Caco-2 (cell line): Measurements from ENCODE around the gene PKIG. TPM values are rescaled to one million over a fixed set of nuclear protein-coding genes. Genes with fewer than 3 reads are reported as not detected.

Experiments
- BruUV-seq: library from RNA; stranded (reverse); fragments of 400-500 nt; replicated peaks from 2 replicates; lab custom pipeline; 2021; lab: Mats Ljungman, UMichigan
- CTCF ChIA-PET: fragments of 300-600 bp; sonication (Branson Sonifier 250); formaldehyde crosslinking; loops from one replicate; lab custom pipeline; 2022; ENCODE audit warnings: antibody characterized with exemption; lab: Charles Lee
- POLR2A ChIA-PET: fragments of 300-600 bp; sonication (Branson Sonifier 250); formaldehyde crosslinking; loops from one replicate; lab custom pipeline; 2022; ENCODE audit warnings: antibody characterized with exemption; lab: Charles Lee
- DNase-seq, 2 experiments: peaks; one replicate each; pipeline versions ENCODE4 v3.0.0 to v3.0.0-alpha.2; 2020 to 2022
- H3K27me3 ChIP-seq: replicated peaks from 2 replicates; pipeline ENCODE4 v1.6.0; 2011; ENCODE audit warnings: low read length; ENCODE audit not compliant: control insufficient read depth, insufficient read depth
- H3K36me3 ChIP-seq: 2 replicates; pipeline ENCODE4 v1.5.1; 2011; ENCODE audit warnings: low read length; ENCODE audit not compliant: control insufficient read depth, insufficient read depth
- H3K4me1 ChIP-seq: fragments of 250-450 bp; sonication (Bioruptor Pico); 2 replicates; pipeline ENCODE4 v1.5.1; 2020; ENCODE audit warnings: mild to moderate bottlenecking
- H3K4me3 ChIP-seq: 2 replicates; pipeline ENCODE4 v1.5.1; 2011; ENCODE audit warnings: low read depth, mild to moderate bottlenecking, control low read depth, low read length
- H3K9me3 ChIP-seq: fragments of 250-450 bp; sonication (Bioruptor Pico); 2 replicates; pipeline ENCODE4 v1.5.1; 2020; ENCODE audit warnings: mild to moderate bottlenecking, moderate library complexity
- H3K27ac Mint-ChIP-seq: one replicate; pipeline ENCODE4 v1.8.0; 2022; ENCODE audit warnings: mixed read lengths; ENCODE audit not compliant: unreplicated experiment
- H3K27me3 Mint-ChIP-seq: one replicate; pipeline ENCODE4 v1.8.0; 2022; ENCODE audit warnings: mixed read lengths; ENCODE audit not compliant: insufficient read depth, unreplicated experiment
- H3K36me3 Mint-ChIP-seq: one replicate; pipeline ENCODE4 v1.8.0; 2022; ENCODE audit warnings: mild to moderate bottlenecking, mixed read lengths; ENCODE audit not compliant: insufficient read depth, unreplicated experiment
- H3K4me1 Mint-ChIP-seq: one replicate; pipeline ENCODE4 v1.8.0; 2022; ENCODE audit warnings: low read depth, mixed read lengths; ENCODE audit not compliant: unreplicated experiment
- H3K4me3 Mint-ChIP-seq: one replicate; pipeline ENCODE4 v1.8.0; 2022; ENCODE audit warnings: mild to moderate bottlenecking, moderate library complexity, mixed read lengths; ENCODE audit not compliant: unreplicated experiment
- H3K9me3 Mint-ChIP-seq: one replicate; pipeline ENCODE4 v1.8.0; 2022; ENCODE audit warnings: mixed read lengths; ENCODE audit not compliant: unreplicated experiment
- intact Hi-C: fragments of 100-400 bp; cut with micrococcal nuclease; formaldehyde crosslinking; loops from one replicate; pipeline ENCODE4 v1.10.0; 2022; ENCODE audit not compliant: unreplicated experiment
- total RNA-seq: library from RNA; stranded (reverse); gene quantifications from 2 replicates; pipeline ENCODE4 v1.2.3, GENCODE V29; 2022
- TF ChIP-seq, protein P1 (sequence below), 2 experiments: fragments of 200-600 bp in 1 of 2; IDR thresholded peaks; 1 replicate in 1 of 2; 2 replicates in 1 of 2; pipeline versions ENCODE4 v1.5.1 to v1.8.0; 2011 to 2022; ENCODE audit warnings: antibody characterized with exemption in 1 of 2, control low read depth in 1 of 2, inconsistent platforms in 1 of 2, low read depth in 1 of 2, low read length in 1 of 2, mild to moderate bottlenecking in 1 of 2, moderate library complexity in 1 of 2; ENCODE audit not compliant: insufficient read depth in 1 of 2, severe bottlenecking in 1 of 2, unreplicated experiment in 1 of 2

PKIG gene
- total RNA-seq, 1 experiment from 2014 or later: 25.9 TPM

- no peak overlapping the region for H3K4me3 Mint-ChIP-seq
- H3K27ac Mint-ChIP-seq: no peak overlapping the region
- CTCF ChIA-PET: interaction anchor here (0.6 to 1.1 kb wide), 4 partner anchors 10 to 149 kb away, joined by 3 to 6 read pairs (median 3); partner anchors contain the start of gene TTPAL
- H3K4me1 ChIP-seq: peaks cover 5% of the 10 kb centered on the region
- H3K4me3 ChIP-seq: no peak overlapping the region
- DNase-seq: peak in 1 of 2 experiments; percentile 34
- H3K9me3 Mint-ChIP-seq: no peaks in the 10 kb centered on the region
- BruUV-seq: no TSS peak
- H3K4me1 Mint-ChIP-seq: peaks cover 8% of the 10 kb centered on the region
- H3K36me3 ChIP-seq: no peaks in the 10 kb centered on the region
- H3K36me3 Mint-ChIP-seq: no peaks in the 10 kb centered on the region
- no peaks in the 10 kb centered on the region for H3K27me3 Mint-ChIP-seq
- TF ChIP-seq, protein P1, sequence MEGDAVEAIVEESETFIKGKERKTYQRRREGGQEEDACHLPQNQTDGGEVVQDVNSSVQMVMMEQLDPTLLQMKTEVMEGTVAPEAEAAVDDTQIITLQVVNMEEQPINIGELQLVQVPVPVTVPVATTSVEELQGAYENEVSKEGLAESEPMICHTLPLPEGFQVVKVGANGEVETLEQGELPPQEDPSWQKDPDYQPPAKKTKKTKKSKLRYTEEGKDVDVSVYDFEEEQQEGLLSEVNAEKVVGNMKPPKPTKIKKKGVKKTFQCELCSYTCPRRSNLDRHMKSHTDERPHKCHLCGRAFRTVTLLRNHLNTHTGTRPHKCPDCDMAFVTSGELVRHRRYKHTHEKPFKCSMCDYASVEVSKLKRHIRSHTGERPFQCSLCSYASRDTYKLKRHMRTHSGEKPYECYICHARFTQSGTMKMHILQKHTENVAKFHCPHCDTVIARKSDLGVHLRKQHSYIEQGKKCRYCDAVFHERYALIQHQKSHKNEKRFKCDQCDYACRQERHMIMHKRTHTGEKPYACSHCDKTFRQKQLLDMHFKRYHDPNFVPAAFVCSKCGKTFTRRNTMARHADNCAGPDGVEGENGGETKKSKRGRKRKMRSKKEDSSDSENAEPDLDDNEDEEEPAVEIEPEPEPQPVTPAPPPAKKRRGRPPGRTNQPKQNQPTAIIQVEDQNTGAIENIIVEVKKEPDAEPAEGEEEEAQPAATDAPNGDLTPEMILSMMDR (IDR thresholded peaks at IDR 0.05; ENCODE audit: insufficient read depth in 1 of 2, low read depth in 1 of 2, low read length in 1 of 2, severe bottlenecking in 1 of 2, unreplicated experiment in 1 of 2): peak; percentile 11
- intact Hi-C loops: no loop called here
- no peaks in the 10 kb centered on the region for H3K9me3 ChIP-seq
- POLR2A ChIA-PET: no interaction called here
- no peaks in the 10 kb centered on the region for H3K27me3 ChIP-seq
These were observed 16.3 kb downstream of the PKIG start for GRCh38 chr20:44598423-44599305.

GRCh38 chr20:44599715-44600114 lies 17.3 kb downstream of the PKIG start:
- intact Hi-C loops: no loop called here
- no peak overlapping the region for H3K4me3 ChIP-seq
- H3K4me1 Mint-ChIP-seq: peaks cover 2% of the 10 kb centered on the region
- ChIA-PET POLR2A (no interaction called here), CTCF (interaction anchor here (0.9 to 1.0 kb wide), 2 partner anchors 124 to 383 kb away, joined by 3 read pairs; partner anchors contain the start of gene TTPAL)
- no peak for DNase-seq
- no peak overlapping the region for H3K4me3 Mint-ChIP-seq
- H3K9me3 ChIP-seq: no peaks in the 10 kb centered on the region
- H3K36me3 Mint-ChIP-seq: no peaks in the 10 kb centered on the region
- no peaks in the 10 kb centered on the region for H3K27me3 ChIP-seq
- no peaks in the 10 kb centered on the region; the same call in 1 of the 2 replicates for H3K4me1 ChIP-seq
- TF ChIP-seq, protein P1 (IDR thresholded peaks at IDR 0.05; ENCODE audit: insufficient read depth in 1 of 2, low read depth in 1 of 2, low read length in 1 of 2, severe bottlenecking in 1 of 2, unreplicated experiment in 1 of 2): no peak
- H3K27me3 Mint-ChIP-seq: no peaks in the 10 kb centered on the region
- H3K27ac Mint-ChIP-seq: no peak overlapping the region
- no peaks in the 10 kb centered on the region for H3K9me3 Mint-ChIP-seq
- BruUV-seq: no TSS peak
- H3K36me3 ChIP-seq: no peaks in the 10 kb centered on the region

DNA sequence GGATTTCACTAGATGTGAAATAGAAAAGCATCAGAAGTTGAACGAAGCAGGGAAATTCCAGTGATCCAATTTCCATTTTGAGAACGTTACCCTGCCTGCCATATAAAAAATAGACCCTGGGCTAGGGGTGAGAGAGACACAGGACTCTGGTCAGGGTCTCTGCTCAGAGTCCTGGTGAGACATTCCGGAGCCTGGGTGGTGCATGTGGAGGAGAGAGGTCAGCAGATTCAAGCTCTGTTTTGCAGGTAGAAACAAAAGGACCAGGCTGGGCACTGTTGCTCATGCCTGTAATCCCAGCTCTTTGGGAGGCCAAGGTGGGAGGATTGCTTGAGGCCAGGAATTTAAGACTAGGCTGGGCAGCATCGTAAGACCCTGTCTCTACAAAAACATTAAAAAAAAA lies 17.9 kb downstream of the PKIG start:
- DNase-seq: no peak
- Histone ChIP-seq H3K9me3 (no peaks in the 10 kb centered on the region), H3K4me1 (no peaks in the 10 kb centered on the region; the same call in 1 of the 2 replicates), H3K4me3 (no peak overlapping the region), H3K36me3 (no peaks in the 10 kb centered on the region), H3K27me3 (no peaks in the 10 kb centered on the region)
- no peaks in the 10 kb centered on the region for H3K9me3 Mint-ChIP-seq
- no peaks in the 10 kb centered on the region for H3K4me1 Mint-ChIP-seq
- POLR2A ChIA-PET: interaction anchor here (0.5 kb wide), 1 partner anchor 47 kb away, joined by 3 read pairs; no protein-coding TSS in a partner anchor
- no peak overlapping the region for H3K27ac Mint-ChIP-seq
- H3K27me3 Mint-ChIP-seq: no peaks in the 10 kb centered on the region
- TF ChIP-seq, protein P1 (IDR thresholded peaks at IDR 0.05; ENCODE audit: insufficient read depth in 1 of 2, low read depth in 1 of 2, low read length in 1 of 2, severe bottlenecking in 1 of 2, unreplicated experiment in 1 of 2): no peak
- no peak overlapping the region for H3K4me3 Mint-ChIP-seq
- H3K36me3 Mint-ChIP-seq: no peaks in the 10 kb centered on the region
- intact Hi-C loops: no loop called here
- BruUV-seq: no TSS peak
- CTCF ChIA-PET: interaction anchor here (0.9 kb wide), 1 partner anchor 383 kb away, joined by 3 read pairs; no protein-coding TSS in a partner anchor
